WI38 (cell line): Measurements from ENCODE around the gene LMAN2L.

Experiments
- H3K4me3 ChIP-seq: 2 replicates; pipeline ENCODE4 v1.5.1; 2011; ENCODE audit warnings: low read depth, mild to moderate bottlenecking, control low read depth, low read length
- CTCF ChIP-seq: IDR thresholded peaks from 2 replicates; pipeline ENCODE4 v1.5.1; 2012; ENCODE audit warnings: low read depth, mild to moderate bottlenecking, control low read depth, low read length

The LMAN2L gene

GRCh38 chr2:96656540-96656939 lies 83.3 kb downstream of the LMAN2L start:
- no peak overlapping the region for H3K4me3 ChIP-seq
- TF ChIP-seq CTCF, result no peak
